ENCODE measurements around the gene ARSB.

Gene ARSB

GRCh38 chr5:78827725-78828124, 157.4 kb downstream of the ARSB start:
- Histone ChIP-seq H3K4ac (ENCODE audit: low read depth in 1 of 2, low read length in 2 of 2) (no peak overlapping the region), H2BK120ac (ENCODE audit: low read depth, low read length) (no peak overlapping the region), H3K9me3 (ENCODE audit: control insufficient read depth, low read length) (peaks cover 3% of the 10 kb centered on the region), H3K27me3 (ENCODE audit: control insufficient read depth in 1 of 2, insufficient read depth in 1 of 2, low read length in 2 of 2) (no peaks in the 10 kb centered on the region), H3K9ac (ENCODE audit: low read length) (no peak overlapping the region), H3K4me1 (ENCODE audit: control insufficient read depth, insufficient read depth, low read depth, low read length) (no peaks in the 10 kb centered on the region), H3K14ac (ENCODE audit: low read length in 2 of 2) (no peak overlapping the region), H2AK5ac (ENCODE audit: low read length, severe bottlenecking) (no peak overlapping the region), H2BK15ac (ENCODE audit: low read depth, poor library complexity, severe bottlenecking) (no peak overlapping the region), H2AFZ (ENCODE audit: low read depth, low read length) (no peak overlapping the region), H4K8ac (ENCODE audit: low read length) (no peak overlapping the region), H2BK12ac (ENCODE audit: low read length in 2 of 2) (no peak overlapping the region), H3K18ac (ENCODE audit: low read depth in 1 of 2, low read length in 2 of 2) (no peak overlapping the region), H3K27ac (ENCODE audit: low read length, poor library complexity, severe bottlenecking) (no peak overlapping the region), H3K79me1 (replicated peaks; ENCODE audit: low read length, poor library complexity, severe bottlenecking) (peaks cover 1% of the 10 kb centered on the region), H3K36me3 (ENCODE audit: control insufficient read depth in 1 of 2, insufficient read depth in 2 of 2, low read depth in 1 of 2, low read length in 2 of 2) (no peaks in the 10 kb centered on the region), H4K91ac (ENCODE audit: low read length) (no peak overlapping the region), H3K4me2 (ENCODE audit: low read length, poor library complexity, severe bottlenecking) (no peak overlapping the region), H3K23ac (ENCODE audit: low read length in 2 of 2) (no peak overlapping the region), H2BK5ac (ENCODE audit: low read depth, low read length, poor library complexity, severe bottlenecking) (no peak overlapping the region), H3K4me3 (ENCODE audit: insufficient read depth in 1 of 2, low read depth in 1 of 2, low read length in 2 of 2) (no peak overlapping the region)
- WGBS: 100% methylated on average over 1 of the region's 4 CpGs
- no peak for DNase-seq

- Histone ChIP-seq H3K36me3 (ENCODE audit: control insufficient read depth in 1 of 2, insufficient read depth in 2 of 2, low read depth in 1 of 2, low read length in 2 of 2) (no peaks in the 10 kb centered on the region), H2BK15ac (ENCODE audit: low read depth, poor library complexity, severe bottlenecking) (no peak overlapping the region), H3K27me3 (ENCODE audit: control insufficient read depth in 1 of 2, insufficient read depth in 1 of 2, low read length in 2 of 2) (no peaks in the 10 kb centered on the region), H3K4ac (ENCODE audit: low read depth in 1 of 2, low read length in 2 of 2) (no peak overlapping the region), H2AFZ (ENCODE audit: low read depth, low read length) (no peak overlapping the region), H3K27ac (ENCODE audit: low read length, poor library complexity, severe bottlenecking) (no peak overlapping the region), H3K4me2 (ENCODE audit: low read length, poor library complexity, severe bottlenecking) (no peak overlapping the region), H4K8ac (ENCODE audit: low read length) (no peak overlapping the region), H3K18ac (ENCODE audit: low read depth in 1 of 2, low read length in 2 of 2) (no peak overlapping the region), H2BK12ac (ENCODE audit: low read length in 2 of 2) (no peak overlapping the region), H2BK5ac (ENCODE audit: low read depth, low read length, poor library complexity, severe bottlenecking) (no peak overlapping the region), H3K9ac (ENCODE audit: low read length) (peak overlapping the region; percentile 19), H3K14ac (ENCODE audit: low read length in 2 of 2) (no peak overlapping the region), H3K4me1 (ENCODE audit: control insufficient read depth, insufficient read depth, low read depth, low read length) (no peaks in the 10 kb centered on the region), H2AK5ac (ENCODE audit: low read length, severe bottlenecking) (no peak overlapping the region), H2BK120ac (ENCODE audit: low read depth, low read length) (no peak overlapping the region), H3K4me3 (ENCODE audit: insufficient read depth in 1 of 2, low read depth in 1 of 2, low read length in 2 of 2) (no peak overlapping the region), H3K23ac (ENCODE audit: low read length in 2 of 2) (no peak overlapping the region), H3K9me3 (ENCODE audit: control insufficient read depth, low read length) (peaks cover 3% of the 10 kb centered on the region), H3K79me1 (replicated peaks; ENCODE audit: low read length, poor library complexity, severe bottlenecking) (peaks cover 1% of the 10 kb centered on the region), H4K91ac (ENCODE audit: low read length) (no peak overlapping the region)
- no CpG with 5 or more reads among the region's 2 CpGs for WGBS
- DNase-seq: peak; percentile 34
Measured at GRCh38 chr5:78824831-78825281, 160.3 kb downstream of the ARSB start.

GRCh38 chr5:78823196-78823595, 161.9 kb downstream of the ARSB start:
- Histone ChIP-seq H3K9ac (ENCODE audit: low read length) (no peak overlapping the region), H2AFZ (ENCODE audit: low read depth, low read length) (no peak overlapping the region), H3K4me1 (ENCODE audit: control insufficient read depth, insufficient read depth, low read depth, low read length) (no peaks in the 10 kb centered on the region), H2BK5ac (ENCODE audit: low read depth, low read length, poor library complexity, severe bottlenecking) (no peak overlapping the region), H4K8ac (ENCODE audit: low read length) (no peak overlapping the region), H3K18ac (ENCODE audit: low read depth in 1 of 2, low read length in 2 of 2) (no peak overlapping the region), H3K23ac (ENCODE audit: low read length in 2 of 2) (no peak overlapping the region), H2AK5ac (ENCODE audit: low read length, severe bottlenecking) (no peak overlapping the region), H3K79me1 (replicated peaks; ENCODE audit: low read length, poor library complexity, severe bottlenecking) (peaks cover 1% of the 10 kb centered on the region), H3K4me3 (ENCODE audit: insufficient read depth in 1 of 2, low read depth in 1 of 2, low read length in 2 of 2) (no peak overlapping the region), H3K27ac (ENCODE audit: low read length, poor library complexity, severe bottlenecking) (no peak overlapping the region), H4K91ac (ENCODE audit: low read length) (no peak overlapping the region), H2BK15ac (ENCODE audit: low read depth, poor library complexity, severe bottlenecking) (no peak overlapping the region), H3K14ac (ENCODE audit: low read length in 2 of 2) (no peak overlapping the region), H3K27me3 (ENCODE audit: control insufficient read depth in 1 of 2, insufficient read depth in 1 of 2, low read length in 2 of 2) (no peaks in the 10 kb centered on the region), H2BK120ac (ENCODE audit: low read depth, low read length) (no peak overlapping the region), H3K4me2 (ENCODE audit: low read length, poor library complexity, severe bottlenecking) (no peak overlapping the region), H2BK12ac (ENCODE audit: low read length in 2 of 2) (no peak overlapping the region), H3K4ac (ENCODE audit: low read depth in 1 of 2, low read length in 2 of 2) (no peak overlapping the region), H3K36me3 (ENCODE audit: control insufficient read depth in 1 of 2, insufficient read depth in 2 of 2, low read depth in 1 of 2, low read length in 2 of 2) (no peaks in the 10 kb centered on the region), H3K9me3 (ENCODE audit: control insufficient read depth, low read length) (no peaks in the 10 kb centered on the region)
- DNase-seq: no peak
- WGBS: 100% methylated on average over 1 of the region's 1 CpG

- H3K4me3 ChIP-seq (ENCODE audit: insufficient read depth in 1 of 2, low read depth in 1 of 2, low read length in 2 of 2): no peak overlapping the region
- H3K36me3 ChIP-seq (ENCODE audit: control insufficient read depth in 1 of 2, insufficient read depth in 2 of 2, low read depth in 1 of 2, low read length in 2 of 2): no peaks in the 10 kb centered on the region
- no peak overlapping the region for H3K14ac ChIP-seq (ENCODE audit: low read length in 2 of 2)
- no peak overlapping the region for H2BK5ac ChIP-seq (ENCODE audit: low read depth, low read length, poor library complexity, severe bottlenecking)
- H3K4me1 ChIP-seq (ENCODE audit: control insufficient read depth, insufficient read depth, low read depth, low read length): peaks cover 2% of the 10 kb centered on the region
- no peak overlapping the region for H2AFZ ChIP-seq (ENCODE audit: low read depth, low read length)
- H3K27ac ChIP-seq (ENCODE audit: low read length, poor library complexity, severe bottlenecking): no peak overlapping the region
- H3K4ac ChIP-seq (ENCODE audit: low read depth in 1 of 2, low read length in 2 of 2): no peak overlapping the region
- H3K23ac ChIP-seq (ENCODE audit: low read length in 2 of 2): no peak overlapping the region
- H4K8ac ChIP-seq (ENCODE audit: low read length): no peak overlapping the region
- no peak overlapping the region for H2AK5ac ChIP-seq (ENCODE audit: low read length, severe bottlenecking)
- peaks cover 1% of the 10 kb centered on the region for H3K79me1 ChIP-seq (replicated peaks; ENCODE audit: low read length, poor library complexity, severe bottlenecking)
- H3K18ac ChIP-seq (ENCODE audit: low read depth in 1 of 2, low read length in 2 of 2): no peak overlapping the region
- H2BK120ac ChIP-seq (ENCODE audit: low read depth, low read length): no peak overlapping the region
- H3K27me3 ChIP-seq (ENCODE audit: control insufficient read depth in 1 of 2, insufficient read depth in 1 of 2, low read length in 2 of 2): no peaks in the 10 kb centered on the region
- no peak overlapping the region for H2BK15ac ChIP-seq (ENCODE audit: low read depth, poor library complexity, severe bottlenecking)
- no peak for DNase-seq
- no peak overlapping the region for H3K9ac ChIP-seq (ENCODE audit: low read length)
- H4K91ac ChIP-seq (ENCODE audit: low read length): no peak overlapping the region
- no peak overlapping the region for H3K4me2 ChIP-seq (ENCODE audit: low read length, poor library complexity, severe bottlenecking)
- H3K9me3 ChIP-seq (ENCODE audit: control insufficient read depth, low read length): no peaks in the 10 kb centered on the region
- H2BK12ac ChIP-seq (ENCODE audit: low read length in 2 of 2): no peak overlapping the region
- WGBS: 100% methylated on average over 1 of the region's 2 CpGs
Measured at GRCh38 chr5:78821536-78822021, 163.5 kb downstream of the ARSB start.
